Spleen (tissue), 7 donors: ENCODE measurements around the gene GNPTG.

Source experiments
- POLR2A ChIP-seq, 3 donors: fragments of 450-650 bp; IDR thresholded peaks; one replicate each; pipeline ENCODE4 v1.5.1; 2017; ENCODE audit warnings: antibody characterized with exemption in 3 of 3, mild to moderate bottlenecking in 1 of 3
- POLR2AphosphoS5 ChIP-seq, 3 donors: sonication (generic); formaldehyde crosslinking; IDR thresholded peaks; one replicate each; pipeline ENCODE4 v1.5.1; 2017; ENCODE audit warnings: antibody characterized with exemption in 3 of 3
- TF ChIP-seq, protein P1 (sequence below), 11 experiments: fragments of 200-600 bp in 7 of 11; fragments of 450-650 bp in 4 of 11; sonication (generic) in 4 of 11; IDR thresholded peaks in 8 of 11; conservative IDR thresholded peaks in 3 of 11; 1 replicate in 7 of 11; 2 replicates in 4 of 11; pipeline versions ENCODE4 v1.4.0 to v1.8.0; 2016 to 2021; ENCODE audit warnings: antibody characterized with exemption in 11 of 11, inconsistent platforms in 4 of 11, mild to moderate bottlenecking in 1 of 11
- donor health status: DM: no; HTN: no; CAD: no; lungs with moderate emphysema.
- donor health status: DM: no; HTN: no; CAD: no.
- donor health status: DM: no; HTN: no; CAD: no.

GRCh38 chr16:1326391-1326790, 25.3 kb upstream of the GNPTG start:
- TF ChIP-seq POLR2AphosphoS5 (IDR thresholded peaks at IDR 0.05) (no peak), POLR2A (IDR thresholded peaks at IDR 0.05) (no peak)
- TF ChIP-seq, protein P1, sequence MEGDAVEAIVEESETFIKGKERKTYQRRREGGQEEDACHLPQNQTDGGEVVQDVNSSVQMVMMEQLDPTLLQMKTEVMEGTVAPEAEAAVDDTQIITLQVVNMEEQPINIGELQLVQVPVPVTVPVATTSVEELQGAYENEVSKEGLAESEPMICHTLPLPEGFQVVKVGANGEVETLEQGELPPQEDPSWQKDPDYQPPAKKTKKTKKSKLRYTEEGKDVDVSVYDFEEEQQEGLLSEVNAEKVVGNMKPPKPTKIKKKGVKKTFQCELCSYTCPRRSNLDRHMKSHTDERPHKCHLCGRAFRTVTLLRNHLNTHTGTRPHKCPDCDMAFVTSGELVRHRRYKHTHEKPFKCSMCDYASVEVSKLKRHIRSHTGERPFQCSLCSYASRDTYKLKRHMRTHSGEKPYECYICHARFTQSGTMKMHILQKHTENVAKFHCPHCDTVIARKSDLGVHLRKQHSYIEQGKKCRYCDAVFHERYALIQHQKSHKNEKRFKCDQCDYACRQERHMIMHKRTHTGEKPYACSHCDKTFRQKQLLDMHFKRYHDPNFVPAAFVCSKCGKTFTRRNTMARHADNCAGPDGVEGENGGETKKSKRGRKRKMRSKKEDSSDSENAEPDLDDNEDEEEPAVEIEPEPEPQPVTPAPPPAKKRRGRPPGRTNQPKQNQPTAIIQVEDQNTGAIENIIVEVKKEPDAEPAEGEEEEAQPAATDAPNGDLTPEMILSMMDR (IDR thresholded peaks at IDR 0.05 in 8 of 11, conservative IDR thresholded peaks at IDR 0.05 in 3 of 11): no peak
